Endodermal cell (in vitro differentiated cells): ENCODE results near the gene SOCS2. TPM values are rescaled to one million over a fixed set of nuclear protein-coding genes. Genes with fewer than 3 reads are reported as not detected.

ENCODE experiments used
- DNase-seq: peaks from one replicate; pipeline ENCODE4 v3.0.0-alpha.2; 2017
- H3K27ac ChIP-seq: 2 replicates; pipeline ENCODE4 v1.5.1; 2013; ENCODE audit warnings: mild to moderate bottlenecking, low read depth, low read length, moderate library complexity
- H3K27me3 ChIP-seq: 2 replicates; pipeline ENCODE4 v1.6.1; 2013; ENCODE audit warnings: mild to moderate bottlenecking, low read length, moderate library complexity; ENCODE audit not compliant: insufficient read depth, control insufficient read depth, poor library complexity, severe bottlenecking
- H3K36me3 ChIP-seq: 2 replicates; pipeline ENCODE4 v1.7.0; 2013; ENCODE audit warnings: mild to moderate bottlenecking, low read length, moderate library complexity; ENCODE audit not compliant: control insufficient read depth, insufficient read depth
- H3K4me1 ChIP-seq: one replicate; pipeline ENCODE4 v1.7.0; 2013; ENCODE audit warnings: low read length; ENCODE audit not compliant: control insufficient read depth, insufficient read depth
- H3K4me3 ChIP-seq: 2 replicates; pipeline ENCODE4 v1.5.1; 2013; ENCODE audit warnings: mild to moderate bottlenecking, low read length, moderate library complexity
- H3K9ac ChIP-seq: 2 replicates; pipeline ENCODE4 v1.6.1; 2013; ENCODE audit warnings: mild to moderate bottlenecking, low read length, moderate library complexity; ENCODE audit not compliant: poor library complexity, severe bottlenecking; ENCODE audit errors: extremely low read depth
- H3K9me3 ChIP-seq: 2 replicates; pipeline ENCODE4 v1.6.1; 2013; ENCODE audit warnings: mild to moderate bottlenecking, low read length, moderate library complexity; ENCODE audit not compliant: control insufficient read depth
- H3K27ac Mint-ChIP-seq: 2 replicates; pipeline ENCODE4 v1.8.0; 2020; ENCODE audit warnings: mixed read lengths
- H3K27me3 Mint-ChIP-seq: 2 replicates; pipeline ENCODE4 v1.8.0; 2021; ENCODE audit warnings: mild to moderate bottlenecking, mixed read lengths; ENCODE audit not compliant: insufficient read depth
- H3K36me3 Mint-ChIP-seq: 2 replicates; pipeline ENCODE4 v1.8.0; 2020; ENCODE audit warnings: low read depth, mixed read lengths
- H3K4me1 Mint-ChIP-seq: 2 replicates; pipeline ENCODE4 v1.8.0; 2020; ENCODE audit warnings: mixed read lengths
- H3K4me3 Mint-ChIP-seq: 2 replicates; pipeline ENCODE4 v1.8.0; 2020; ENCODE audit warnings: mild to moderate bottlenecking, moderate library complexity, mixed read lengths
- H3K9me3 Mint-ChIP-seq: 2 replicates; pipeline ENCODE4 v1.8.0; 2020; ENCODE audit warnings: mild to moderate bottlenecking, mixed read lengths
- CTCF ChIP-seq: fragments of 200-600 bp; sonication (generic); conservative IDR thresholded peaks from 2 replicates; pipeline ENCODE4 v1.5.0; 2021; ENCODE audit warnings: antibody characterized with exemption, mild to moderate bottlenecking
- WGBS, 2 experiments: methylation state at CpG; one replicate each; pipeline versions ENCODE4 v1.1.5 to v1.1.7; 2013; ENCODE audit warnings: missing lambda C conversion rate in 2 of 2, mixed read lengths in 1 of 2; ENCODE audit not compliant: insufficient coverage in 1 of 2, insufficient read length in 1 of 2; 5-methylcytosine and 5-hydroxymethylcytosine counted together
- long read RNA-seq, 4 experiments: library from polyadenylated mRNA in 2 of 4; library from RNA in 1 of 4; library from capped mRNA in 1 of 4; stranded (forward) in 3 of 4; unstranded in 1 of 4; transcript quantifications; one replicate each; pipeline ENCODE4 v2.0.0, GENCODE V29; 2020 to 2021; ENCODE audit warnings: inconsistent platforms in 1 of 4
- polyA plus RNA-seq, 2 experiments: library from polyadenylated mRNA; stranded (reverse); fragments of 50-300 nt; gene quantifications; one replicate each; pipeline ENCODE4 v1.2.3, GENCODE V29; 2013
- total RNA-seq, 2 donors: library from RNA; stranded (reverse); fragmentation: NEBNext Ultra II Directional in 1 of 2; extraction: Animal tissue kit (Norgen Biotek cat#: 25700) in 1 of 2; gene quantifications; 2 replicates in 1 of 2; 3 replicates in 1 of 2; pipeline ENCODE4 v1.2.1, GENCODE V29; 2021

The SOCS2 gene
- 10 to 100 TPM; 46.9 to 60.2 TPM for total RNA-seq
- 20.2 TPM for polyA plus RNA-seq (2013, experiment 1 of 2)
- 21.4 TPM for polyA plus RNA-seq (2013, experiment 2 of 2)
- long read RNA-seq, experiment 1, transcript SOCS2-206 (3 exons, 2,391 nt) = minor isoform, 8 of 35 reads
- long read RNA-seq, experiment 1, transcript SOCS2-202 (3 exons, 1,065 nt) = minor isoform, 5 of 35 reads
- long read RNA-seq, experiment 1, transcript SOCS2-210 (2 exons, 1,716 nt) = major isoform, 13 of 35 reads
- long read RNA-seq, experiment 1, partial matches to known transcripts = 0 of 35 reads
- long read RNA-seq, experiment 1, other reads (novel, unspliced or antisense) = 6 of 35 reads
- long read RNA-seq, experiment 2, transcript SOCS2-206 (3 exons, 2,391 nt) = major isoform, 42 of 136 reads
- long read RNA-seq, experiment 2, transcript SOCS2-212 (3 exons, 2,881 nt) = minor isoform, 5 of 136 reads
- long read RNA-seq, experiment 2, transcript SOCS2-202 (3 exons, 1,065 nt) = minor isoform, 38 of 136 reads
- long read RNA-seq, experiment 2, transcript SOCS2-210 (2 exons, 1,716 nt) = minor isoform, 36 of 136 reads
- long read RNA-seq, experiment 2, partial matches to known transcripts = 0 of 136 reads
- long read RNA-seq, experiment 2, other reads (novel, unspliced or antisense) = 10 of 136 reads
- long read RNA-seq, experiment 3, transcript SOCS2-206 (3 exons, 2,391 nt) = minor isoform, 44 of 152 reads
- long read RNA-seq, experiment 3, transcript SOCS2-210 (2 exons, 1,716 nt) = minor isoform, 15 of 152 reads
- long read RNA-seq, experiment 3, transcript SOCS2-207 (3 exons, 2,072 nt) = minor isoform, 7 of 152 reads
- long read RNA-seq, experiment 3, transcript SOCS2-202 (3 exons, 1,065 nt) = major isoform, 68 of 152 reads
- long read RNA-seq, experiment 3, partial matches to known transcripts = 0 of 152 reads
- long read RNA-seq, experiment 3, other reads (novel, unspliced or antisense) = 14 of 152 reads
- long read RNA-seq, experiment 4, transcript SOCS2-202 (3 exons, 1,065 nt) = minor isoform, 11 of 110 reads
- long read RNA-seq, experiment 4, transcript SOCS2-206 (3 exons, 2,391 nt) = major isoform, 42 of 110 reads
- long read RNA-seq, experiment 4, transcript SOCS2-207 (3 exons, 2,072 nt) = minor isoform, 11 of 110 reads
- long read RNA-seq, experiment 4, transcript SOCS2-210 (2 exons, 1,716 nt) = minor isoform, 22 of 110 reads
- long read RNA-seq, experiment 4, partial matches to known transcripts = 2 of 110 reads
- long read RNA-seq, experiment 4, other reads (novel, unspliced or antisense) = 21 of 110 reads

- H3K27ac ChIP-seq = no peak within 1 kb of the TSS
- peaks cover 26% of the 10 kb centered on the region for H3K36me3 Mint-ChIP-seq
- peaks cover 24% of the 10 kb centered on the region for H3K4me1 Mint-ChIP-seq
Measured at GRCh38 chr12:93571925-93572711, at the start of gene SOCS2. TSS of gene SOCS2 (plus strand) at chr12:93572675. CDS start at chr12:93572898, 223 bp downstream.

GRCh38 chr12:93524386-93525133 is 47.9 kb upstream of the SOCS2 start:
- DNase-seq = peak; percentile 20
- Histone ChIP-seq H3K4me3 (peak overlapping the region; percentile 28), H3K4me1 (peaks cover 4% of the 10 kb centered on the region), H3K36me3 (no peaks in the 10 kb centered on the region), H3K27me3 (no peaks in the 10 kb centered on the region), H3K27ac (no peak overlapping the region), H3K9me3 (no peaks in the 10 kb centered on the region), H3K9ac (no peak overlapping the region)
- no peaks in the 10 kb centered on the region for H3K9me3 Mint-ChIP-seq
- no peaks in the 10 kb centered on the region for H3K27me3 Mint-ChIP-seq
- H3K4me1 Mint-ChIP-seq = peaks cover 41% of the 10 kb centered on the region
- no peak overlapping the region for H3K4me3 Mint-ChIP-seq
- TF ChIP-seq CTCF = no peak
- no peaks in the 10 kb centered on the region for H3K36me3 Mint-ChIP-seq
- H3K27ac Mint-ChIP-seq = peak overlapping the region; percentile 32
- 78 to 83% methylated on average over 6 to 10 of the region's 10 CpGs for WGBS, 2 experiments

More at GRCh38 chr12:93571925-93572711, at the start of gene SOCS2:
- Mint-ChIP-seq H3K4me3 (peak within 1 kb of the TSS; percentile 92), H3K27ac (peak within 1 kb of the TSS; percentile 98), H3K9me3 (no peaks in the 10 kb centered on the region), H3K27me3 (peaks cover 6% of the 10 kb centered on the region)
- Histone ChIP-seq H3K27me3 (no peaks in the 10 kb centered on the region), H3K4me1 (peaks cover 4% of the 10 kb centered on the region), H3K4me3 (peak within 1 kb of the TSS; percentile 95), H3K9me3 (no peaks in the 10 kb centered on the region), H3K9ac (peak within 1 kb of the TSS; percentile 87), H3K36me3 (peaks cover 23% of the 10 kb centered on the region)
- DNase-seq = peak; percentile 90
- TF ChIP-seq CTCF = no peak
- WGBS, 2 experiments = 0% methylated on average over 22 to 59 of the region's 59 CpGs
